NCI-H82 treated with DMSO at 0.1 percent for 48 hours (cell line): ENCODE data around the gene NPHP3.

Experiments used
- DNase-seq: peaks from one replicate; lab custom pipeline; 2025; ENCODE audit not compliant: unreplicated experiment; lab: John Stamatoyannopoulos, UW

The NPHP3 gene

DNA sequence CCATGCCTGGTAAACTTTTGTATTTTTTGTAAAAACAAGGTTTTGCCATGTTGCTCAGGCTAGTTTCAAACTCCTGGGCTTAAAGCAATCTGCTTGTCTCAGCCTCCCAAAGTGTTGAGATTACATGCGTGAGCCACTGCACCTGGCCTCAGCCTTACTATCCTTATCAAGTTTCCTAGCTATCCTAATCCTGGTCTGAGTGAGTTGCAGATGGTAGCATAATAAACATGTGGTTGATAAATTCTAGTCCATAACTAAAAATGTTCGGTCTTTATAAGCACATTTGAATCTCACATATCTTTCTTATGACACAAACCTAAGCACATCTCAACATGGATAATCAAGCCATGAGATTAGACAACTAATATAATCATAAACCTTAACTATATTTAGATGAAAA is 18.5 kb downstream of the NPHP3 start:
- no peak for DNase-seq

DNA sequence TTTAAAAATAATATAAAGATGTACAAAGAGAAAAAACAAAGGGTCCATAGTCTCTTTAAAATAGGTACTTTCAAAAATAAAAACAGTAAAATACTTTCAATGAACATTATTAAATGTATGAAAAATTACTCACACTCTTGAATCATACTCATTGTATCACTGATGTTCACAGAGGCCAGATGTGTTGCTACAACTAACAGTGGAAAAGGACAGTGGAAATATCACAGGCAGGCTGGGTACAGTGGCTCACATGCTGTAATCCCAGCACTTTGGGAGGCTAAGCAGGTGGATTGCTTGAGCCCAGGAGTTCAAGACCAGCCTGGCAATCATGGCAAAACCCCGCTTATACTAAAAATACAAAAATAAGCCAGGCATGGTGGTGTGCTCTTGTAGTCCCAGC is 26.8 kb downstream of the NPHP3 start:
- no peak for DNase-seq

DNA sequence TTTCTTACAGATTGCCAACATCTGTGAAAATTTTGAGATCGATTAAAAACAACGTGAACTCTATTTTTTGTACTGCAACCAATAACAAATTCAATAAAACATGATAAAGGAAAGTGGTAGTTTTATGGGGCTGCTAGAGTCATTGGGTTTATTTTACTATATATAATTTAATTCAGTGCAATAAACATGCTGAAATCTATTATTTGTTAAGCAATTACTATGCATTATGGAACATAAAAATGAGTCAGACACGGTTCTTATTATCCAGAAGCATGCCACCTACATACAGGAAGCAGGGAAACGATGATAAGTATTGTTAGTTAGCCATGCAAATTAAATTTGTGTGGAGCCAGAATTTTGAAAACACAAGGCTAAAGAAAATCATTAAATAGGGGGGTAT is 27.2 kb downstream of the NPHP3 start:
- DNase-seq: no peak

DNA sequence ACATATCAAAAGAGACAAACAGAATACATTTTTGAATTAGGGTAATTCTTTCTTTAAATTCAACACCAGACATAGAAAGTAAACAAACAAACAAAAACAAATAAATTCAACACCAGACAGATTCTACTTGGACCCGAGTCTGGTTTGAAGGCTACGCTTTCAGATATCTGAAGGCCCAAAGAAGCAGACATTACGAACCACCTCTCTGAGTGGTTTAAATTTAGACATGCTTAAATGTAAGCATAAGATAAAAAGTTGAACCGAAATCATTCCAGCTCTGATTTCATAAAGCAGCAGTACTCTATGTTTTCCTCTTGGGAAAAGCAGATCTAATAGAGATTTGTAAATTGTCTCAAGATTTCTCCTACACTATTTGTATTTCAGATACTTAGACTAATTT is 32.2 kb downstream of the NPHP3 start:
- no peak for DNase-seq

DNA sequence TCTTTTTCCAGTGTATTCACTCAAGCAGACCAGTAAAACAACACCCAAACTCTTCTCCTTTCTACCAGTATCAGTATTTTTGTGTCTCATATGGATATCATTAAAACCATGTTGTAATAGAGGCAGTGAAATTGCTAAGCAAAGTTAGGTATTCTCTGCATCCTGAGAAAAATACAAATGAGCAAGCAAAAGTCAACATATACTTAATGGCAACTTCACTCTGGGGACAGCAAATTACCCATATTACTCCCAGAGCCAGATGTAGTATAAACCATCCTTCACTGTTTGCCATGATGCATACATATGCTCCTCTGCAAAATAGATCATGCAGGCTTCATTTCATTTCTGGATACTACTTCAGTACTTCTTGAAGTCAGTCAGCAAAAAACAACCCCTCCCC is 40.0 kb downstream of the NPHP3 start:
- DNase-seq: no peak

DNA sequence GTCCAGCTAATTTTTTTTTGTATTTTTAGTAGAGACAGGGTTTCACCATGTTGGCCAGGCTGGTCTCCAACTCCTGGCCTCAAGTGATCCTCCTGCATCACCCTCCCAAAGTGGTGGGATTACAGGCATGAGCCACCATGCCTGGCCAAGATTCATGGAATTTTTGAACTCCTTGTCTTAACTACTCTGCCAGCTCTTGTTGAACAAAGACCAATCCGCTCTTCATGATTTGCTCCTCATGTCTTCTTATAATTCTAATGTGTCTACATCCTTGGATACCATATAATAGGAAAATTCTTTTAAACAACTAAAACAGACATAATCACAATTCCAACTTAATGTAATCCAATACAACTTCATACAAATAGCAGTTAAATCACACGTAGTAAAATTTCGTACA is 40.8 kb downstream of the NPHP3 start:
- DNase-seq: no peak

DNA sequence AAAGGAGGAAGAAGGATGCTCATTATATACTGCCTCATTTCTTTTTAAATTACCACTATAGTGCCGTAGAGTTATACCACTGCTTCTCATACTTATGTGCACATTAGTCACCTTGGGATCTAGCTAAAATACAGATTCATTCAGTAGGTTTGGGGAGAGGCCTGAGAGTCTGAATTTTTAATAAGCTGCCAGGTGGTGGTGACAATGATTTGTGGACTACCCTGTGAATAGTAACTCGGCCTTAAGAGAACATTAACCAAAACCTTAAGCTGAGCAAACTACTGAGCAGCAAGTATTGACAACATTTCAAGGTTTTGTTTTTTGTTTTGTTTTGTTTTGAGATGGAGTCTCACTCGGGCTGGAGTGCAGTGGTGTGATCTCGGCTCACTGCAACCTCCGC is 42.3 kb downstream of the NPHP3 start:
- DNase-seq: no peak

DNA sequence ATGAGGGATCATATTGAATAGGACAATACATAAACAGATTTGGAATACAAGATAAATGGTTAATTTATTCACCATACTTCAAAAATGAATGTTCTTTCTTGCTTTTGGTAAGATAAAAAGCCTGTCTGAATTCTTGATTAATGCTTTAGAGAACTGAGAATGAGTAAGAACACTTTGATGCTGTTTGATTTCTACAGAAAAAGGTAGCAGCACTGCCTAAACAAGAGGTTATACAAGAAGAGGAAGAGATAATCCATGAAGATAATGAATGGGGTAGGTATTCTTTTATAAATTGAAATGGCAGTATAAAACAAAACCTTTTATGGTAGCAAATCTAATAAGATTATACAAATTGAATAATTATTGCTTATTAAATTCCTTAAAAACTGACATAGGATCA is 46.8 kb downstream of the NPHP3 start:
- no peak for DNase-seq

DNA sequence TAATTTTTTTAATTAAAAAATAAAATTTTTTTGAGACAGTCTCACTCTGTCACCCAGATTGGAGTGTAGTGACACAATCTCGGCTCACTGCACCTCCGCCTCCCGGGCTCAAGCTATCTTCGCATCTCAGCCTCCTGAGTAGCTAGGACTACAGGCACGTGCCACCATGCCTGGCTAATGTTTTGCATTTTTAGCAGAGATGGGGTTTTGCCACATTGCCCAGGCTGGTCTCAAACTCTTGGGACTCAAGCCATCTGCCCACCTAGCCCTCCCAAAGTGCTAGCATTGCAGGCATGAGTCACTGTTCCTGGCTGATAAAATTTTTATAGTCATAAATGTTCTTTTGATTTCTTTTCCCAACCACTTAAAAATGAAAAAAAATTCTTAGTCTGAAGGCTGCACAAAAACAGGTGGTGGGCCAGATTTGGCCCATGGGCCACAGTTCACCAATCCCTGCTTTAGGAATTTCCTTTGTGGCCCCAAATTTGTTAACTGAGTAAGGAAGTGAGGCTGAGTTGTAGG is 52.9 kb downstream of the NPHP3 start:
- DNase-seq: no peak

DNA sequence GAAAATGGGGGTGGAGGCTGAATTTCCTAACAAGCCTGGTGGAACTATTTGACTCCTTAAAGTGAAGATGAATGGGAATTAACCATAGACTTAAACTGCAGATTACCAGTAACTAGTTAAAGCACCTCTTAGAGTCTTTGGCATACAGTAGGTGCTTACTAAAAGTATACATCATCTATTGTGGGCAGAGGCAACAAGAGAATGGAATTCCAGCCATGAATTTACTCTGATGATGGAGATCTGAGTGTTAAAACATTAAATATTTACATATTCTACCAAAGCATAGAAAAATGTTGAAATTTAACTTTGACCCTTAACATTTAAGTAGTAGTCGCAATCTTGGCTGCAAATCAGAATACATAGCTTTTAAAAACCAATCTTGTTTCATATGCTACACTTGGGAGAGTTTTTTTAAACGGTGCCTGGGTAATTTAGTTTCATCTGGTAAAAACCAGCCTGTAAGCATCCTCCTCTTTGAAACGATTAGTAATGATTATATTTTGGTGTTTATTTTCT is 56.9 kb downstream of the NPHP3 start:
- DNase-seq: no peak

DNA sequence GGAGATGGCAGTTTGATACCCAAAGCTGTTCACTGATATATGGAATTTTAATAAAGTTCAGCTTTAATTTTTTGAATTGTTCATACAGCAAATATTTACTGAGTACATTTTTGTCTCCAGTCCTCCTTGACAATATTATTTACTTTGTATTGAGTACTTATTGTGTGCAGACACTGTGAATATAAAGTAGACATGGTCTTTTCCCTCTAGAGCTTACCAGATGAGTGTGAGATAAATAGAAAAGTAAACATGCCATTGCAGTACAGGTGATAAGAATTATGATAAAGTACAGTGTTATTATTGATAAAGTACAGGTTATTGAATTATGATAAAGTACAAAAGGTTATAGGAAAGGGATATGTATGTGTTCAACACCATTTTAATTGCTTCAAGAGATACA is 60.0 kb downstream of the NPHP3 start:
- no peak for DNase-seq

DNA sequence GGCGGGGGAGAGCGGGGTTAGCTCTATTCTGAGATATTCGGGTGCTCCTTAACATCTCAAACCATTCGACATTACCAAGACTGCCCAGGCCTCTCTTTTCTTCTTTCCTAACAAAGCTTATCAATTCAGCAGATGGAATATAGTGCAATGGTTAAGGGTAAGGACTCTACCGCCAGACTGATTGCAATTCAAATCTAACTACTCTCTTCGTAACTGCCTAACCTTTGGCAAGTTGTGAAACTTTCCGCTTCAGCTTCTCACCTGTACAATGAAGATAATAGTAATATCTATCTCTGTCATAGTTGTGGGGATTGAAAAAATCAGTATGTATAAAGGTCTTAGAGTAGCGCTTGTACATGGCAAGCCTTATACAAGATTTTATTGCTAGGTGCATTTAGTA is 61.1 kb downstream of the NPHP3 start:
- no peak for DNase-seq

DNA sequence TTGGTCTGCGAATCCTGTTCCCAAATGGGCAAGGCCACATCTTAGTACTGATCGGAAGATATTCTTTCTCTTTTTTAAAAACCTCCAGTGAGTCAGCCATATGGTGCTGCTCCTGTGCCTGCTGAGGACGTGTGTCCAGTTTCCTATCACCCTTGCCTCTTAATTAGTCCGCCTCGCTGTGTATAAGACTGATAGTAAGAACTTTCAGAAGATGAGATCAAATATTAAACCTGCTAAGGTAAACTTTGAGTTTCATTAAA is 61.5 kb downstream of the NPHP3 start:
- DNase-seq: peak; percentile 11

DNA sequence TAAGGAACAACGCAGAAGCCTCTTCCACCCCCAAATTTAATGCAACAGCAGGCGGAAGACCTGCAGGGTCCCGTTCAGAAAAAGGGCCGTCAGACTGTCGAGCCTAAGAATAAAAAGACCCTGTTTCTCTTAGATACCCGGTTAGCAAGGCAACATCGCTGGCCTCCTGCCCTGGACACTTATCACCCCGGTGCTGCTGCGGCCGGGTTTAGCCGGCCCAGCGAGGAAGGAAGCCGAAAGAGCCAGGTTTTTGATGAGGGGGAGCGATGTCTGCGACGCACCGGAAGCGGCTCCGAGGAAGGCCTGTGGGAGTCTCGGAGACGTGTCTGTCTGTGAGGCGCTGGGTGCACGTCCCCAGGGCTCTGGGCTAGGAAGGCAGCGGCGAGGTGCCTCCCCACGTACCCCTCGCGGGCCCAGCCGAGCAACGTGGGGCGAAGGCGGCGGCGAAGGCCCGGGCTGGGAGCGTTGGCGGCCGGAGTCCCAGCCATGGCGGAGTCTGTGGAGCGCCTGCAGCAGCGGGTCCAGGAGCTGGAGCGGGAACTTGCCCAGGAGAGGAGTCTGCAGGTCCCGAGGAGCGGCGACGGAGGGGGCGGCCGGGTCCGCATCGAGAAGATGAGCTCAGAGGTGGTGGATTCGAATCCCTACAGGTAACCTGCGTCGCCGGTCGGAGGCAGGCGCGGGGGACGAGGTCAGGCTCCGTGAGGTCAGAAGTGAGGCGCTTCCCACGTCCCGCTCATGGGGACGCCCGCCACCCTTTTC is 62.0 kb downstream of the NPHP3 start, which contains the start of gene UBA5:
Gene UBA5 (plus strand): TSS at position 278 of the 759 bp plus-strand sequence. CDS start 209 bp downstream, at position 487.
- DNase-seq: peak; percentile 36

DNA sequence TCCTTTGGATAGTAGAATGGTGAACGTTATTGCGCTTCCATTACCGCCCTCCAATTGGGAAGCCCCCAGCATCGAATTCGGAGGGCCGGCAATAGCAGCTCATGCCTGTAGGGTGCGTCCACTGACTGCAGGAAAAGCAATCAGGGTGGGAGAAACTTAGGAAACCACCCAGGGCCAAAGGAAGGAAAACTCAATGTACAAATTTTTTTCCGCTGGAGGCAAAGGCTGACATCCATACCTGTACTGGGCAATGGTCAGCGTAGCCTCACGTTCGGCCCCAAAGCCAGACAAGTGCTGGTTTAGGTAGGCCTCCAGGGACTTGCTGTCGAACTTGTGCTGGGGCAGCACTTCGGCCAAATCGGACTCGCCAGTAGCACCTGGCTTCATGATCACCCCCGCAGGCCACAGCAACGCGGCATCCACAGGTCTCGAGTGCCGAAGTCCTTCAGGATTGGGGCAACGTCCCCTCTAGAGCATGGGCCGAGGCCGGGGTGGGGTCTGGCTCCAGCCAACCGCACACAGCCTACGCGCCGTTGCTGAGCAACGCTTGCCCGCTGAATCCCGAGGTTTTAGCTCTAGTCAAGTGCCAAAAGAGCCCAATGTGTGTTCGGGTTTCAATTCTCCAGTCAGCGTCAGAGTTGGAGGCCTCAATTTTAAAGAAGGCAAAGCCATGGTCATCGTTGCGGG is 62.7 kb downstream of the NPHP3 start, which contains the start of gene ACAD11:
Gene ACAD11 (minus strand): TSS at position 445 of the 687 bp plus-strand sequence. CDS start 58 bp downstream, at position 387.
- peak; percentile 75 for DNase-seq

DNA sequence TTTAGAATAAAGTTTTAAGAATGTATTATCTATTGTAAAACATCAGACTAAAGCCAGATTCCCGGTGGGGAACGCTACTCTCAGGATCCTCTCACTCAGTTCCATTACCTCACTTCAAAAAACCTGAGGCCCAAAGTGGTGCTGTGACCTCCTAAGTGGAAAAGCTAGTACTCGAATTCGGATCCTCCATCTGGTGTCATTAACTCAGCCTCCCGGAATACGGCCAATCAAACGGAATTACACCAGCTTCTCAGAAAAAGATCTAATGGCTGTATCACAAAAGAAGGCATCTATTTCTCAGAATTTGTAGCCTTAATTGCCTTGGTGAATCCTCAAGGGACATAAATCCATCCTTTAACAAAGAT is 63.2 kb downstream of the NPHP3 start:
- DNase-seq: peak; percentile 75

DNA sequence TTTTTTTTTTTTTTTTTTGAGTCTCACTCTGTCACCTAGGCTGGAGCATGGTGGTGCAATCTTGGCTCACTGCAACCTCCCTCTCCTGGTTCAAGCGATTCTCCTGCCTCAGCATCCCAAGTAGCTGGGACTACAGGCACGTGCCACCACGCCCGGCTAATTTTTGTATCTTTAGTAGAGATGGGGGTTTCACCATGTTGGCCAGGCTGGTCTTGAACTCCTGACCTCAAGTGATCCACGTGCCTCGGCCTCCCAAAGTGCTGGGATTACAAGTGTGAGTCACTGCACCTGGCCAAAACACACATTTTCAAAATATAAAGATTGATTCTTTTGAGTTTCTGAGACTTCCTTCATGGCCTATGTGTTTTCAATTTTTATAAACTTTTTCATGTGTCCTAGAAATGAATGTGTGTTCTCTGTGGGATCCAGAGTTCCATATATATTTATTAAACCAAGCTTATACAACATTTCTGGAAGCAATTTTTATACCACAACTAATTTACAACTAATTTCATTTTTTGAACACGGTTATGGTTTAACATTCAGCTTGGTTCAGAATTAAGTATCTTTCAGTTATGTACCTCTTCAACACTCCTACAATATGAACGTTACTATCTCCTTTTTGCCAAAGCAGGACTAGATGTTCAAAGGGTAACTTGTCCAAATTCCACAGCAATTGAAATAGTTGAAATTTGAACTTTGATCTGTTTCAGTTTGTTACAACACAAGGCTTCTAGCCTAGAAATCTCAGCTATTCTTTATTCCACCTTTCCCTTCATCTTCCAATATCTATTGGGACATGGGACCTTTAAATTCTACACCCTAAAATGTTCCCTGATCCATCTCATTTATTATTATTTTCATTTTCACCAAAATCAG is 64.1 kb downstream of the NPHP3 start:
- no peak for DNase-seq

DNA sequence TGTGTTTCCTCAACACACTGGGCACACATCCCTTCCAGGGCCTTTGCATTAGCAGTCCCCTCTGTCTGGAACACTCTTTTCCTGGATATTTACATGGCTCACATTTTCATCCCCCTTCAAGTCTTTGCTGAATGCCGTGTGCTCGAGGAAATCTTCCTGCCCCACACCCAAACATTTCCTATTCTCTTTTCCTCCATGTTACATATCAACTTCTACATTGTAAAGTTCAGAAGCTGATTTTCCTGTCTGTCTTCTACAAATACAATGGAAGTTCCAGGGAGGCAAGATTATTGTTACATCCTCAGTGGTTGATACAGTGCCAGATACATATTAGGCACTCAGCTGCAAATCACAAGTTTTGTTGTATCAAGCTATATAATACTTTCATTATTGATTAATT is 66.7 kb downstream of the NPHP3 start:
- DNase-seq: no peak

DNA sequence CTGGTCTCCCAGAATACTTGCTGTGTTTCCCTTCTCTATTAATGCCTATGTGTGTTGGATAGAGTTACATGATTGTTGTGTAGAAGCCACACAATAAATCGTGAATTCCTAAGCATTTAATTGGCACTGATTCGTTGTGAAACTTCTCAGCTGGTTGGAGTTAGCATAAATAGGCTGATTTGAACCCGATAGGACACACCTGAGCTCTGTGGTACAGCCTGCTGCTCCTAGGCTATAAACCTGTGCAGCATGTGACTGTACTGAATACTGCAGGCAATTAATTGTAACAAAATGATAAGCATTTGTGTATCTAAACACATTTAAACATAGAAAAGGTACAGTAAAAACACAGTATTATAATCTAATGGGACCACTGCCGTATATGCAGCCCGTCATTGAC is 67.5 kb downstream of the NPHP3 start:
- DNase-seq: no peak

DNA sequence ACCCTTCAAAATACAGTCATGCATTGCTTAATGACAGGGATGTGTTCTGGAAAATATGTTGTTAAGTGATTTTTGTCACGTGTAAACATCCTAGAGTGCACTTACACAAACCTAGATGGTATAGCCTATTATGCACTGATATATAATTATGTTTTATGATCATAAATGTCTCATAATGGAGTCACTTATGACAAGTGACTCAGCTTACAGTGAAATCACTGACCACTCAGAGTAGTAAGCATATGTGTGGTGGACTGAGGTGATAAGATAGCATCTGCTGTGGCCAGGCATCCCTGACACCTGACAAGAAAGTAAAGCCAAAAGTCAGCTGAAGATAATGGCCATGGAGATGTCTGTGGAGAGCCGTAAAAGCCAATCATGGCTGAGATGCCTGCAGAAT is 68.0 kb downstream of the NPHP3 start:
- no peak for DNase-seq

DNA sequence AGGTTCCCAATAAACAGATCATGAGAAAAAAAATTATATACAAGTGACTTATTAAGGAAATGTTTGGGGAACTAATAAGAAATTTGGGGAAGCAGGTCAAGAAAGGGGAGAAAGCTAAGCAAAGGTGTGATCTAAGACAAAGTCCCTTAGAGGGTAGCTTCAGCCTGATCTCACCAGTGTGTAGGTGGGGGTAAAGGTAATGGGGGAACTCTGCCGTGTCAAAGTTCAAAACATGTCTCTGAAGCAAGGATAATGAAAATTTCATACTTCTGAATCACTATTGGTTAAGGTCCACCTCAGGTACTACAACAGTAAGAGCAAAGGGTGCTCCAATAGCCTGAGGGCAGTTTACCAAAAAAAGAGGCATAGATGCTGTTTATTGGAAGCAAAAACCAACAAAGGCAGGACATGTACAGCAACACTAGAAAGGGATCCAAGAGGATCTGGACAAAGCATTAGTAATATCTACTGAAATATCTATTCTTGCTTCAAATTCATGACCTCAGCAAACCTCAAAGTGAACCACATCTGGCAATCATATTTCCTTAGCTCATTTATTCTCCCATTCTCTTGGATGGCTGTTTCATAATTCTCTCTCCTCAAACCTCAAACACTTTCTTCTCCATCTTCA is 69.5 kb downstream of the NPHP3 start:
- DNase-seq: no peak
